ENCODE data around the gene HAUS7. TPM values are rescaled to one million over a fixed set of nuclear protein-coding genes. Genes with fewer than 3 reads are reported as not detected.

Gene HAUS7
- total and polyA plus RNA-seq, 2 experiments from 2014 or later: 59.8 to 77.9 TPM

DNA sequence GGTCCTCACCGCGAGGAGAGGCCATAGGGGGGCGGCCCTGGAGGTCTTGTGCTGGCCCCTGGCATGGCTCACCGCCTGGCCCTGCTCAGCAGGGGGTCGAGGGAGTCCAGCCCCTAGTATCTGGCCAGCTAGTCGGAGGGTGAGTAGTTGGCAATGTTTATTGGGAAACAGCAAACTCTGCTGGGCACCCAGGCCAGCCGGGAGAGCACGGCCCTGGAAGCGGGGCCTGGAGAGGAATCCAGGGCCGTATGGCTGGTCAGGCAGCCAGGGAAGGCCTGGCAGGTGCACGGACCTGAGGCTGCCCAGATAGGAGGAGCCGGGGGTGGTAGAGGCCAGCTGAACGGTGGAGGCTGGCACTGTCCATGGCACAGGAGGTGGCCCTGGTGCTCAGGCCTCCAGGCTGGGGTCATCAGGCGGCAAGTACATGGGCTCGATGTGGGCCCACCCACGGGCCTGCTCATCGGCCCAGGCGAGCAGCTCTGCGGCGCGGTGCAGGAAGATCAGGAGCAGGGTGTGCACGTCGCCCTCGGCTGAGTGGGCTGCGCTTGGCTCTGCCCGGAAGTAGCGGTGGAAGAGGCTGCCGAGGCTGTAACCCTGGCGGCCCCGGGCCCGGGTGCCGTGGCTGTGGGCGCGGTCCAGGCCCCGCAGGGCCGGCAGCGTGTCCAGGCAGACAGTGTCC, 25.9 kb downstream of the HAUS7 start:
- DNase-seq (ENCODE audit: low spot score): no peak
- ATAC-seq: no peak
- Mint-ChIP-seq H3K9me3 (no peaks in the 10 kb centered on the region), H3K27ac (no peak overlapping the region), H3K4me1 (no peaks in the 10 kb centered on the region), H3K27me3 (ENCODE audit: insufficient read depth, low read depth, poor library complexity) (peaks cover 5% of the 10 kb centered on the region), H3K36me3 (ENCODE audit: low read depth) (no peaks in the 10 kb centered on the region), H3K4me3 (no peak overlapping the region)
- Histone ChIP-seq H3K9me2 (ENCODE audit: insufficient read depth) (no peaks in the 10 kb centered on the region), H2AFZ (no peak overlapping the region), H3K27me3 (ENCODE audit: insufficient read depth) (no peaks in the 10 kb centered on the region), H3F3A (replicated peaks; ENCODE audit: low read depth) (no peaks in the 10 kb centered on the region), H3K4me1 (ENCODE audit: insufficient read depth) (no peaks in the 10 kb centered on the region), H3K4me3 (no peak overlapping the region), H4K20me1 (replicated peaks; ENCODE audit: insufficient read depth) (no peaks in the 10 kb centered on the region), H3K36me3 (ENCODE audit: insufficient read depth) (no peaks in the 10 kb centered on the region), H3K27ac (ENCODE audit: low read depth) (no peak overlapping the region), H3K4me2 (no peak overlapping the region), H3K79me2 (replicated peaks; ENCODE audit: insufficient read depth) (no peaks in the 10 kb centered on the region)
- TF ChIP-seq CTCF (conservative IDR thresholded peaks at IDR 0.05; ENCODE audit: low read depth in 2 of 2) (no peak), ETS1 (IDR thresholded peaks at IDR 0.05) (no peak), ZNF331 (CRISPR knock-in tag; IDR thresholded peaks at IDR 0.05; ENCODE audit: low read depth) (no peak), CREB1 (CRISPR knock-in tag; IDR thresholded peaks at IDR 0.05; ENCODE audit: low read depth) (no peak), ZNF114 (CRISPR knock-in tag; IDR thresholded peaks at IDR 0.05) (no peak), POLR2AphosphoS5 (IDR thresholded peaks at IDR 0.05; ENCODE audit: low read depth) (no peak), JUNB (IDR thresholded peaks at IDR 0.05; ENCODE audit: unreplicated experiment) (no peak), EZH2 (IDR thresholded peaks at IDR 0.05; ENCODE audit: low read depth, unreplicated experiment) (no peak), NANOG (IDR thresholded peaks at IDR 0.05; ENCODE audit: borderline replicate concordance) (no peak)
- TF ChIP-seq, protein P1, sequence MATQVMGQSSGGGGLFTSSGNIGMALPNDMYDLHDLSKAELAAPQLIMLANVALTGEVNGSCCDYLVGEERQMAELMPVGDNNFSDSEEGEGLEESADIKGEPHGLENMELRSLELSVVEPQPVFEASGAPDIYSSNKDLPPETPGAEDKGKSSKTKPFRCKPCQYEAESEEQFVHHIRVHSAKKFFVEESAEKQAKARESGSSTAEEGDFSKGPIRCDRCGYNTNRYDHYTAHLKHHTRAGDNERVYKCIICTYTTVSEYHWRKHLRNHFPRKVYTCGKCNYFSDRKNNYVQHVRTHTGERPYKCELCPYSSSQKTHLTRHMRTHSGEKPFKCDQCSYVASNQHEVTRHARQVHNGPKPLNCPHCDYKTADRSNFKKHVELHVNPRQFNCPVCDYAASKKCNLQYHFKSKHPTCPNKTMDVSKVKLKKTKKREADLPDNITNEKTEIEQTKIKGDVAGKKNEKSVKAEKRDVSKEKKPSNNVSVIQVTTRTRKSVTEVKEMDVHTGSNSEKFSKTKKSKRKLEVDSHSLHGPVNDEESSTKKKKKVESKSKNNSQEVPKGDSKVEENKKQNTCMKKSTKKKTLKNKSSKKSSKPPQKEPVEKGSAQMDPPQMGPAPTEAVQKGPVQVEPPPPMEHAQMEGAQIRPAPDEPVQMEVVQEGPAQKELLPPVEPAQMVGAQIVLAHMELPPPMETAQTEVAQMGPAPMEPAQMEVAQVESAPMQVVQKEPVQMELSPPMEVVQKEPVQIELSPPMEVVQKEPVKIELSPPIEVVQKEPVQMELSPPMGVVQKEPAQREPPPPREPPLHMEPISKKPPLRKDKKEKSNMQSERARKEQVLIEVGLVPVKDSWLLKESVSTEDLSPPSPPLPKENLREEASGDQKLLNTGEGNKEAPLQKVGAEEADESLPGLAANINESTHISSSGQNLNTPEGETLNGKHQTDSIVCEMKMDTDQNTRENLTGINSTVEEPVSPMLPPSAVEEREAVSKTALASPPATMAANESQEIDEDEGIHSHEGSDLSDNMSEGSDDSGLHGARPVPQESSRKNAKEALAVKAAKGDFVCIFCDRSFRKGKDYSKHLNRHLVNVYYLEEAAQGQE (IDR thresholded peaks at IDR 0.05; ENCODE audit: unreplicated experiment): no peak
- TF ChIP-seq, protein P2, sequence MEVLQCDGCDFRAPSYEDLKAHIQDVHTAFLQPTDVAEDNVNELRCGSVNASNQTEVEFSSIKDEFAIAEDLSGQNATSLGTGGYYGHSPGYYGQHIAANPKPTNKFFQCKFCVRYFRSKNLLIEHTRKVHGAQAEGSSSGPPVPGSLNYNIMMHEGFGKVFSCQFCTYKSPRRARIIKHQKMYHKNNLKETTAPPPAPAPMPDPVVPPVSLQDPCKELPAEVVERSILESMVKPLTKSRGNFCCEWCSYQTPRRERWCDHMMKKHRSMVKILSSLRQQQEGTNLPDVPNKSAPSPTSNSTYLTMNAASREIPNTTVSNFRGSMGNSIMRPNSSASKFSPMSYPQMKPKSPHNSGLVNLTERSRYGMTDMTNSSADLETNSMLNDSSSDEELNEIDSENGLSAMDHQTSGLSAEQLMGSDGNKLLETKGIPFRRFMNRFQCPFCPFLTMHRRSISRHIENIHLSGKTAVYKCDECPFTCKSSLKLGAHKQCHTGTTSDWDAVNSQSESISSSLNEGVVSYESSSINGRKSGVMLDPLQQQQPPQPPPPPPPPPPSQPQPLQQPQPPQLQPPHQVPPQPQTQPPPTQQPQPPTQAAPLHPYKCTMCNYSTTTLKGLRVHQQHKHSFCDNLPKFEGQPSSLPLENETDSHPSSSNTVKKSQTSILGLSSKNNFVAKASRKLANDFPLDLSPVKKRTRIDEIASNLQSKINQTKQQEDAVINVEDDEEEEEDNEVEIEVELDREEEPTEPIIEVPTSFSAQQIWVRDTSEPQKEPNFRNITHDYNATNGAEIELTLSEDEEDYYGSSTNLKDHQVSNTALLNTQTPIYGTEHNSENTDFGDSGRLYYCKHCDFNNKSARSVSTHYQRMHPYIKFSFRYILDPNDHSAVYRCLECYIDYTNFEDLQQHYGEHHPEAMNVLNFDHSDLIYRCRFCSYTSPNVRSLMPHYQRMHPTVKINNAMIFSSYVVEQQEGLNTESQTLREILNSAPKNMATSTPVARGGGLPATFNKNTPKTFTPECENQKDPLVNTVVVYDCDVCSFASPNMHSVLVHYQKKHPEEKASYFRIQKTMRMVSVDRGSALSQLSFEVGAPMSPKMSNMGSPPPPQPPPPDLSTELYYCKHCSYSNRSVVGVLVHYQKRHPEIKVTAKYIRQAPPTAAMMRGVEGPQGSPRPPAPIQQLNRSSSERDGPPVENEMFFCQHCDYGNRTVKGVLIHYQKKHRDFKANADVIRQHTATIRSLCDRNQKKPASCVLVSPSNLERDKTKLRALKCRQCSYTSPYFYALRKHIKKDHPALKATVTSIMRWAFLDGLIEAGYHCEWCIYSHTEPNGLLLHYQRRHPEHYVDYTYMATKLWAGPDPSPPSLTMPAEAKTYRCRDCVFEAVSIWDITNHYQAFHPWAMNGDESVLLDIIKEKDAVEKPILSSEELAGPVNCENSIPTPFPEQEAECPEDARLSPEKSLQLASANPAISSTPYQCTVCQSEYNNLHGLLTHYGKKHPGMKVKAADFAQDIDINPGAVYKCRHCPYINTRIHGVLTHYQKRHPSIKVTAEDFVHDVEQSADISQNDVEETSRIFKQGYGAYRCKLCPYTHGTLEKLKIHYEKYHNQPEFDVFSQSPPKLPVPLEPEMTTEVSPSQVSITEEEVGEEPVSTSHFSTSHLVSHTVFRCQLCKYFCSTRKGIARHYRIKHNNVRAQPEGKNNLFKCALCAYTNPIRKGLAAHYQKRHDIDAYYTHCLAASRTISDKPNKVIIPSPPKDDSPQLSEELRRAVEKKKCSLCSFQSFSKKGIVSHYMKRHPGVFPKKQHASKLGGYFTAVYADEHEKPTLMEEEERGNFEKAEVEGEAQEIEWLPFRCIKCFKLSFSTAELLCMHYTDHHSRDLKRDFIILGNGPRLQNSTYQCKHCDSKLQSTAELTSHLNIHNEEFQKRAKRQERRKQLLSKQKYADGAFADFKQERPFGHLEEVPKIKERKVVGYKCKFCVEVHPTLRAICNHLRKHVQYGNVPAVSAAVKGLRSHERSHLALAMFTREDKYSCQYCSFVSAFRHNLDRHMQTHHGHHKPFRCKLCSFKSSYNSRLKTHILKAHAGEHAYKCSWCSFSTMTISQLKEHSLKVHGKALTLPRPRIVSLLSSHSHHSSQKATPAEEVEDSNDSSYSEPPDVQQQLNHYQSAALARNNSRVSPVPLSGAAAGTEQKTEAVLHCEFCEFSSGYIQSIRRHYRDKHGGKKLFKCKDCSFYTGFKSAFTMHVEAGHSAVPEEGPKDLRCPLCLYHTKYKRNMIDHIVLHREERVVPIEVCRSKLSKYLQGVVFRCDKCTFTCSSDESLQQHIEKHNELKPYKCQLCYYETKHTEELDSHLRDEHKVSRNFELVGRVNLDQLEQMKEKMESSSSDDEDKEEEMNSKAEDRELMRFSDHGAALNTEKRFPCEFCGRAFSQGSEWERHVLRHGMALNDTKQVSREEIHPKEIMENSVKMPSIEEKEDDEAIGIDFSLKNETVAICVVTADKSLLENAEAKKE (CRISPR knock-in tag; IDR thresholded peaks at IDR 0.05): no peak

Measured in GM23338 (cell line).